ENCODE results near the gene PRUNE2.
A peak's percentile ranks its signal among the peaks of the same experiment; 100 is the strongest.

Gene PRUNE2

DNA sequence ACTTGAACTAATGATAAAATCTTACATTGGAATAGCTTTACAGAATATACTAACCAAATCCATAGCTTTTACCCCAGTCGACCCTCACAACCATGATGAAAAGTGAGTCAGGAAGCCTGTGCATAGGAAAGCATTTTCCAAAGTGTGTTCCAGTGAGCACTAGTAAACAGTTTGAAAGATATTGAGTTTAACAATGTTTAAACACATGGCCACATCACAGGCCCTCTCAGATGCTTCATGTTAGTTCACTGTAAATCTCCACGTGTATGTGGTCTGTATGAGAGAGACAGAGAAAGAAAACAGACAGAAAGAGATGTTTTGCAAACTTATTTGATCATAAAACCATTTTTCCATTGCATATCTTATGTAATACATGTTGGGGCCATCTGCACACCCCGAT lies 27.0 kb downstream of the PRUNE2 start:
- no peak for DNase-seq (ENCODE audit: low read depth, low spot score)
- in situ Hi-C loops (cut with HindIII; ENCODE audit: low sequenced_read_pairs), result no loop called here
- TF ChIP-seq, protein P1, sequence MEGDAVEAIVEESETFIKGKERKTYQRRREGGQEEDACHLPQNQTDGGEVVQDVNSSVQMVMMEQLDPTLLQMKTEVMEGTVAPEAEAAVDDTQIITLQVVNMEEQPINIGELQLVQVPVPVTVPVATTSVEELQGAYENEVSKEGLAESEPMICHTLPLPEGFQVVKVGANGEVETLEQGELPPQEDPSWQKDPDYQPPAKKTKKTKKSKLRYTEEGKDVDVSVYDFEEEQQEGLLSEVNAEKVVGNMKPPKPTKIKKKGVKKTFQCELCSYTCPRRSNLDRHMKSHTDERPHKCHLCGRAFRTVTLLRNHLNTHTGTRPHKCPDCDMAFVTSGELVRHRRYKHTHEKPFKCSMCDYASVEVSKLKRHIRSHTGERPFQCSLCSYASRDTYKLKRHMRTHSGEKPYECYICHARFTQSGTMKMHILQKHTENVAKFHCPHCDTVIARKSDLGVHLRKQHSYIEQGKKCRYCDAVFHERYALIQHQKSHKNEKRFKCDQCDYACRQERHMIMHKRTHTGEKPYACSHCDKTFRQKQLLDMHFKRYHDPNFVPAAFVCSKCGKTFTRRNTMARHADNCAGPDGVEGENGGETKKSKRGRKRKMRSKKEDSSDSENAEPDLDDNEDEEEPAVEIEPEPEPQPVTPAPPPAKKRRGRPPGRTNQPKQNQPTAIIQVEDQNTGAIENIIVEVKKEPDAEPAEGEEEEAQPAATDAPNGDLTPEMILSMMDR (IDR thresholded peaks at IDR 0.05; ENCODE audit: low read depth, low read length), result no peak
- H3K4me3 ChIP-seq (ENCODE audit: low read depth, low read length), result no peak overlapping the region

DNA sequence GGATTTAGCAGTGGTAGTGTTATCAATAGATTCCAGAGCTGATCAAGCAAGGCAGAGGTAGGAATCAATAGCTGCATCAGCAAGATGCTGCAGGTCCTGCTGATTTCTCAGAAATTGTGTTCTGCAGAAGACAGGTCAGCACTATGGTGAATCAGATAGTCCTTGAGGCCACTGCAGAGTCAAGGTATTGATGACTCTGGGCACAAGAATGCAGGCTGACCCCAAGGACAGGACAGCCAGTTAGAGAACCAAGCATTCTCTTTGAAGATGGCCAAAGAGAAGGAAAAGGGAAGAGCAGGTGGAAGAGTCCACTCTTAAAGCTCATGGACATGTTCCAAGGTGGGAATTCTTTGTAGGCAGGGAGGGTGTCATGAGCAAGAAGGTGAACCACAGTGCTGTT lies 28.0 kb downstream of the PRUNE2 start:
- no peak overlapping the region for H3K4me3 ChIP-seq (ENCODE audit: low read depth, low read length)
- no peak for DNase-seq (ENCODE audit: low read depth, low spot score)
- TF ChIP-seq, protein P1 (IDR thresholded peaks at IDR 0.05; ENCODE audit: low read depth, low read length), result no peak
- in situ Hi-C loops (cut with HindIII; ENCODE audit: low sequenced_read_pairs), result no loop called here

DNA sequence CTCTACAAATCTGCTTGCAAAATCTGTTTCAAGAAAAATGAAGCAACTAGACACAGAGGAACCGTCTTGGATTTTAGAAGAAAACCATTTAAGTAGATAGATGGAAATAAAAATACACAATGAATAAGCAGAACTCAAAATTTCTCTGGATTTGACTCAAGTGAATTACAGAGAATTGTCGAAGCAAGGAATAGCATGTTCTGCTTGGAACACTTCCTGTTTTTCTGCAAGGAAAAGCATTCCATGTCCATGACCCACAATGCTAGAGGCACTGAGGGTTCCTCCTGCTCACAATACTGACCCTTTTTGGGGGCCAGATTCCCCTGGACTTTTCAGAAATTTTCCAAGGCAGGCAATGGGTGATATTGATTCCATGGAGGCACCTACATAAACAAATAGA lies 29.8 kb downstream of the PRUNE2 start:
- in situ Hi-C loops (cut with HindIII; ENCODE audit: low sequenced_read_pairs), result no loop called here
- TF ChIP-seq, protein P1 (IDR thresholded peaks at IDR 0.05; ENCODE audit: low read depth, low read length), result no peak
- H3K4me3 ChIP-seq (ENCODE audit: low read depth, low read length), result no peak overlapping the region
- peak; percentile 13 for DNase-seq (ENCODE audit: low read depth, low spot score)

DNA sequence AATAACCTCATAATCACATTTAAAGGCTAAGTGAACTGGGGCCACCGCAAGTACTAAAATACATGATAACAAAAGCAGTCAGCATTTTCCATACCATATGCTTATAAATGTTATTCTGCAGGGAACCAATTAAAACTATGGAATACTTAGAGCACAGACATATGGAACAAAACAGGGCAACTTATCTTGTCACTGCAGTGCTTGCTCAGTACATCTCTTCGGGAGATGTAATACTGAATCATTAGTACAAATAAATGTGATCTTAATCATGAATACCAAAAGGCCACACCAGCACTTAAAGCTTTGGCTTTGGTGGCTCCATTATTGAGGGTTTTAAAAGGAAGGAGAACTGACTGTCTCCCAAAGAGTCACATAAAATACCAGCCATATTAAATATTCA lies 32.1 kb downstream of the PRUNE2 start:
- H3K4me3 ChIP-seq (ENCODE audit: low read depth, low read length), result no peak overlapping the region
- no peak for DNase-seq (ENCODE audit: low read depth, low spot score)
- TF ChIP-seq, protein P1 (IDR thresholded peaks at IDR 0.05; ENCODE audit: low read depth, low read length), result no peak
- in situ Hi-C loops (cut with HindIII; ENCODE audit: low sequenced_read_pairs), result no loop called here

DNA sequence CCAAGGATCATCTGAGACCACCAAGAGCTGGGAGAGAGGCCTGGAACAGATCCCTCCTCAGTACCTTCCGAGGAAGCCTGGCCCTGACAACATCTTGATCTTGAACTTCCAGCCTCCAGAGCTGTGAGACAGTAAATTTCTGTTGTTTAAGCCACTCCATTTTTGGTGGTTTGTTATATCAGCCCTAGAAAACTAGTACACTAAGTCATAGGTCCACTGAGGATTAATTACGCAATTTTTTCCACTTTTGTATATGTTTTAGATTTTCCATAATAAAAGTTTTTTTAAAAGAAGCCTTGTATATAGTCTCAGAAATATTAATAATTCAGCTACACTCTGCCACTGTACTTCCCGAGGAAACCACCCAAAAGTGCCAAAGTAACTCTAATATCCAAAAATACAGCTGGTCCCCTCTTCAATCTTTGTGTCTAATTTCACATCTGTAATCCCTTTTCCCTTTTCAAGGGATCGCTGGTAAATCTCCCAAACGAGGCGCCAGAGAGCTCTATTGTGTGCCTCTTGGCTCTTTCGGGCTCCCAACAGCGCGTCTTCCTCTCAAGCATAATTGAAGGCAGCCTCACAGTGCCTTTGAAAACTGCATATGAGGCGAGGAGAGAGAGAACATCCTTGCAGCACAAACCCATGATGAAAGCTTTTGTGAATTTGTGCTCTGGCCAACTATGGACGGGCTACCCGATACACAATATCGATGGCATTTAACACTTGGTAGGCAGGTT lies 32.7 kb downstream of the PRUNE2 start:
- no peak overlapping the region for H3K4me3 ChIP-seq (ENCODE audit: low read depth, low read length)
- TF ChIP-seq, protein P1 (IDR thresholded peaks at IDR 0.05; ENCODE audit: low read depth, low read length), result no peak
- DNase-seq (ENCODE audit: low read depth, low spot score), result peak; percentile 36
- in situ Hi-C loops (cut with HindIII; ENCODE audit: low sequenced_read_pairs), result no loop called here

DNA sequence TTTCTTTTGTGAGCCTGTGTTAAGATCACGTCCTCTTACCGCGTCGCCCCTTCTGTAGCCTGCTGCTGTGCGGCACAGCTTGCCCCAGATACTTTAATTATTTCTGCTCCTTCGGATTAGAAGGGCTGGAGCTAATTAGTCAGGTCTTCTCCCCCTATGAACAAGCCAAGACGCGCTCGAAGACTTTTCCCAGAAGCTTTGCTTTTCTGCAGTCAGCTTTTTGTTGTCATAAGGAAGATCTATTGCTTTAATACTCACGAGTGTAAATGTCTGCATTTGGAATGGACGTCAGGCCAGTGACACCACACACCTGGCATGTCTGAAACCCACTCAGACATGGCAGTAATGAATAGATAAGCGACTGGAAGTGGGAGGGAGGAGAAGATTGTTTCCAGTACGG lies 37.0 kb downstream of the PRUNE2 start:
- DNase-seq (ENCODE audit: low read depth, low spot score), result peak; percentile 7
- no peak overlapping the region for H3K4me3 ChIP-seq (ENCODE audit: low read depth, low read length)
- TF ChIP-seq, protein P1 (IDR thresholded peaks at IDR 0.05; ENCODE audit: low read depth, low read length), result no peak
- in situ Hi-C loops (cut with HindIII; ENCODE audit: low sequenced_read_pairs), result no loop called here
